Stimulated activated CD4-positive, alpha-beta T cell treated with anti-CD3 and anti-CD28 coated beads, Interleukin-2, amount 100 ng/mL, for 48 hours (primary cell): ENCODE data around the gene NINJ1.

ENCODE experiments used
- DNase-seq, 2 donors: peaks; one replicate each; pipeline ENCODE4 v3.0.0-alpha.2; 2020

Gene NINJ1

GRCh38 chr9:93132287-93132927 is 1.6 kb downstream of the NINJ1 start:
- no peak for DNase-seq

- DNase-seq, result no peak
These were observed 2.3 kb downstream of the NINJ1 start for GRCh38 chr9:93131599-93132286.

GRCh38 chr9:93130861-93131481 is 3.1 kb downstream of the NINJ1 start:
- DNase-seq, result no peak

- DNase-seq, result no peak
These were observed 4.2 kb downstream of the NINJ1 start for GRCh38 chr9:93129691-93130500.

- DNase-seq, result no peak
These were observed 4.8 kb downstream of the NINJ1 start for GRCh38 chr9:93129286-93129685.

GRCh38 chr9:93128715-93129224 is 5.3 kb downstream of the NINJ1 start:
- DNase-seq, result no peak

GRCh38 chr9:93128011-93128714 is 5.9 kb downstream of the NINJ1 start:
- no peak for DNase-seq

- no peak for DNase-seq
These were observed 6.6 kb downstream of the NINJ1 start for GRCh38 chr9:93127395-93127911.

GRCh38 chr9:93126825-93127368 is 7.2 kb downstream of the NINJ1 start:
- no peak for DNase-seq

GRCh38 chr9:93126151-93126781 is 7.8 kb downstream of the NINJ1 start:
- DNase-seq, result no peak

- DNase-seq, result no peak
These were observed 8.6 kb downstream of the NINJ1 start for GRCh38 chr9:93125331-93125894.

- DNase-seq, result no peak
These were observed 9.3 kb downstream of the NINJ1 start for GRCh38 chr9:93124793-93125192.

GRCh38 chr9:93123561-93124283 is 10.3 kb downstream of the NINJ1 start:
- DNase-seq, result no peak

- DNase-seq, result no peak
These were observed 11.3 kb downstream of the NINJ1 start for GRCh38 chr9:93122721-93123221.

GRCh38 chr9:93121316-93122241 is 12.5 kb downstream of the NINJ1 start:
- DNase-seq, result no peak

- no peak for DNase-seq
These were observed 13.2 kb downstream of the NINJ1 start for GRCh38 chr9:93120846-93121315.

GRCh38 chr9:93119953-93120845 is 13.9 kb downstream of the NINJ1 start:
- no peak for DNase-seq

GRCh38 chr9:93119703-93119952 is 14.4 kb downstream of the NINJ1 start:
- no peak for DNase-seq
